PFSK-1 (cell line): ENCODE results near the gene NUCB1.

ENCODE experiments used
- FOXP2 ChIP-seq: optimal IDR thresholded peaks from 2 replicates; pipeline ENCODE3; 2011; ENCODE audit warnings: borderline replicate concordance, control low read depth, inconsistent platforms; ENCODE audit not compliant: insufficient read depth; ENCODE audit errors: extremely low read length, extremely low read depth
- POLR2AphosphoS5 ChIP-seq: IDR thresholded peaks from 2 replicates; pipeline ENCODE4 v1.6.1; 2012; ENCODE audit warnings: low read depth, mild to moderate bottlenecking, control low read depth, low read length, moderate library complexity
- SIN3A ChIP-seq: IDR thresholded peaks from 2 replicates; pipeline ENCODE4 v1.6.1; 2012; ENCODE audit warnings: mild to moderate bottlenecking, low read length, moderate library complexity, borderline replicate concordance; ENCODE audit not compliant: insufficient read depth
- TAF1 ChIP-seq: IDR thresholded peaks from 2 replicates; pipeline ENCODE4 v1.6.1; 2012; ENCODE audit warnings: low read length, control low read depth, borderline replicate concordance; ENCODE audit not compliant: insufficient read depth
- TF ChIP-seq, protein P1 (sequence below), 2 experiments: IDR thresholded peaks; 2 replicates each; pipeline versions ENCODE4 v1.6.1 to v1.8.0; 2011 to 2012; ENCODE audit warnings: low read depth in 2 of 2, low read length in 2 of 2, control low read depth in 1 of 2, inconsistent platforms in 1 of 2, mild to moderate bottlenecking in 1 of 2, moderate library complexity in 1 of 2; ENCODE audit not compliant: insufficient read depth in 1 of 2

Gene NUCB1

DNA sequence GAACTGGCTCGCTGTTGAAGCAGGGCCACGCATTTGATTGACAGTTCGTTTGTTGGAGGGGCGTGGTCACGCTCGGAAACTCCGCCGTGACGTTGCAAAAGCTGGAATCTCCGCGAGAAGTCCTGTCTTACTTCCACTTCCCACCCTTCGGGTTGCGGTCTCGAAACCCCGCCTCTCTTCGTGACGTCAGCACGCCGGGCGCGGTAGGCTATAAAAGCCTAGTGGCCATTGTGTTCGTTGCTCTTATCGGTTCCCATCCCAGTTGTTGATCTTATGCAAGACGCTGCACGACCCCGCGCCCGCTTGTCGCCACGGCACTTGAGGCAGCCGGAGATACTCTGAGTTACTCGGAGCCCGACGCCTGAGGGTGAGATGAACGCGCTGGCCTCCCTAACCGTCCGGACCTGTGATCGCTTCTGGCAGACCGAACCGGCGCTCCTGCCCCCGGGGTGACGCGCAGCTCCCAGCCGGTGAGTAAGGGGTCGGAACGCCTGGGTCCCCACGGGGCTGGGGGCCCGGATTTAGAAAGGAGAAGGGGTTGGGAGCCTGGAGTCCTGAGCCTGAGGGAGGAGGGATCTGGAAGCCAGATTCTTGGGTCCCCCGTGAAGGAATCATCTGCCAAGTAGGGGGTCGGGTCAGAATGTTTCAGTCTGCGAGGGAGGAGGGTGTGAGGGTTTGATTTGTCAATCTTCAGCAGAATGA, 27.8 kb upstream of the NUCB1 start, which contains the start of gene PPP1R15A:
TSS of gene PPP1R15A (plus strand) at position 240 of the 702 bp plus-strand sequence. CDS start 813 bp downstream, outside the sequence.
- TF ChIP-seq FOXP2, result peak; percentile 95
- TF ChIP-seq SIN3A, result peak; percentile 84; the same call in 1 of the 2 replicates
- TF ChIP-seq, protein P1, sequence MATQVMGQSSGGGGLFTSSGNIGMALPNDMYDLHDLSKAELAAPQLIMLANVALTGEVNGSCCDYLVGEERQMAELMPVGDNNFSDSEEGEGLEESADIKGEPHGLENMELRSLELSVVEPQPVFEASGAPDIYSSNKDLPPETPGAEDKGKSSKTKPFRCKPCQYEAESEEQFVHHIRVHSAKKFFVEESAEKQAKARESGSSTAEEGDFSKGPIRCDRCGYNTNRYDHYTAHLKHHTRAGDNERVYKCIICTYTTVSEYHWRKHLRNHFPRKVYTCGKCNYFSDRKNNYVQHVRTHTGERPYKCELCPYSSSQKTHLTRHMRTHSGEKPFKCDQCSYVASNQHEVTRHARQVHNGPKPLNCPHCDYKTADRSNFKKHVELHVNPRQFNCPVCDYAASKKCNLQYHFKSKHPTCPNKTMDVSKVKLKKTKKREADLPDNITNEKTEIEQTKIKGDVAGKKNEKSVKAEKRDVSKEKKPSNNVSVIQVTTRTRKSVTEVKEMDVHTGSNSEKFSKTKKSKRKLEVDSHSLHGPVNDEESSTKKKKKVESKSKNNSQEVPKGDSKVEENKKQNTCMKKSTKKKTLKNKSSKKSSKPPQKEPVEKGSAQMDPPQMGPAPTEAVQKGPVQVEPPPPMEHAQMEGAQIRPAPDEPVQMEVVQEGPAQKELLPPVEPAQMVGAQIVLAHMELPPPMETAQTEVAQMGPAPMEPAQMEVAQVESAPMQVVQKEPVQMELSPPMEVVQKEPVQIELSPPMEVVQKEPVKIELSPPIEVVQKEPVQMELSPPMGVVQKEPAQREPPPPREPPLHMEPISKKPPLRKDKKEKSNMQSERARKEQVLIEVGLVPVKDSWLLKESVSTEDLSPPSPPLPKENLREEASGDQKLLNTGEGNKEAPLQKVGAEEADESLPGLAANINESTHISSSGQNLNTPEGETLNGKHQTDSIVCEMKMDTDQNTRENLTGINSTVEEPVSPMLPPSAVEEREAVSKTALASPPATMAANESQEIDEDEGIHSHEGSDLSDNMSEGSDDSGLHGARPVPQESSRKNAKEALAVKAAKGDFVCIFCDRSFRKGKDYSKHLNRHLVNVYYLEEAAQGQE (IDR thresholded peaks at IDR 0.05; ENCODE audit: insufficient read depth in 1 of 2, low read depth in 2 of 2, low read length in 2 of 2), result no peak
- TF ChIP-seq TAF1, result peak; percentile 90; the same call in 1 of the 2 replicates
- TF ChIP-seq POLR2AphosphoS5, result peak; percentile 97

DNA sequence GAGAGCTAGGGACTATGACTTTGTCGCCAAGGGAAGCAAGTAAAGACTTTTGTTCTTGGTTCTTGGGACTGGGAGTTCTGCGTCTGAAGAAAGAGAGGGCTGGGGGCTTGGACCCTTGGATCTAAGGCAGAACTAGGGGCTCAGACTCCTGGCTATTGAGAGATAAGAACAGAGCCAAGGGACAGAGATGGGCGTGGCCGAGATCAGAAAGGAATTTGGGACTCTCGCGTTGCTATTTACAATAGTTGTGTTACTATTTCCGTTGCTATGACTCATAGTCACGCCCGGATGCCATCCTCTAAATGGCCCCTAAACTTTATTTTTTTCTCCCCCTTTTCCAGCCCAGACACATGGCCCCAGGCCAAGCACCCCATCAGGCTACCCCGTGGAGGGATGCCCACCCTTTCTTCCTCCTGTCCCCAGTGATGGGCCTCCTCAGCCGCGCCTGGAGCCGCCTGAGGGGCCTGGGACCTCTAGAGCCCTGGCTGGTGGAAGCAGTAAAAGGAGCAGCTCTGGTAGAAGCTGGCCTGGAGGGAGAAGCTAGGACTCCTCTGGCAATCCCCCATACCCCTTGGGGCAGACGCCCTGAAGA, 27.1 kb upstream of the NUCB1 start:
- TF ChIP-seq, protein P1 (IDR thresholded peaks at IDR 0.05; ENCODE audit: insufficient read depth in 1 of 2, low read depth in 2 of 2, low read length in 2 of 2), result no peak
- TF ChIP-seq TAF1 (no peak), POLR2AphosphoS5 (no peak; the same call in 1 of the 2 replicates), SIN3A (peak; percentile 98), FOXP2 (peak; percentile 61)

DNA sequence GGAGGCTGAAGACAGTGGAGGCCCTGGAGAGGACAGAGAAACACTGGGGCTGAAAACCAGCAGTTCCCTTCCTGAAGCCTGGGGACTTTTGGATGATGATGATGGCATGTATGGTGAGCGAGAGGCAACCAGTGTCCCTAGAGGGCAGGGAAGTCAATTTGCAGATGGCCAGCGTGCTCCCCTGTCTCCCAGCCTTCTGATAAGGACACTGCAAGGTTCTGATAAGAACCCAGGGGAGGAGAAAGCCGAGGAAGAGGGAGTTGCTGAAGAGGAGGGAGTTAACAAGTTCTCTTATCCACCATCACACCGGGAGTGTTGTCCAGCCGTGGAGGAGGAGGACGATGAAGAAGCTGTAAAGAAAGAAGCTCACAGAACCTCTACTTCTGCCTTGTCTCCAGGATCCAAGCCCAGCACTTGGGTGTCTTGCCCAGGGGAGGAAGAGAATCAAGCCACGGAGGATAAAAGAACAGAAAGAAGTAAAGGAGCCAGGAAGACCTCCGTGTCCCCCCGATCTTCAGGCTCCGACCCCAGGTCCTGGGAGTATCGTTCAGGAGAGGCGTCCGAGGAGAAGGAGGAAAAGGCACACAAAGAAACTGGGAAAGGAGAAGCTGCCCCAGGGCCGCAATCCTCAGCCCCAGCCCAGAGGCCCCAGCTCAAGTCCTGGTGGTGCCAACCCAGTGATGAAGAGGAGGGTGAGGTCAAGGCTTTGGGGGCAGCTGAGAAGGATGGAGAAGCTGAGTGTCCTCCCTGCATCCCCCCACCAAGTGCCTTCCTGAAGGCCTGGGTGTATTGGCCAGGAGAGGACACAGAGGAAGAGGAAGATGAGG, 26.4 kb upstream of the NUCB1 start:
- TF ChIP-seq TAF1, result no peak
- TF ChIP-seq POLR2AphosphoS5, result no peak
- no peak for TF ChIP-seq FOXP2
- TF ChIP-seq, protein P1 (IDR thresholded peaks at IDR 0.05; ENCODE audit: insufficient read depth in 1 of 2, low read depth in 2 of 2, low read length in 2 of 2), result no peak
- no peak for TF ChIP-seq SIN3A

DNA sequence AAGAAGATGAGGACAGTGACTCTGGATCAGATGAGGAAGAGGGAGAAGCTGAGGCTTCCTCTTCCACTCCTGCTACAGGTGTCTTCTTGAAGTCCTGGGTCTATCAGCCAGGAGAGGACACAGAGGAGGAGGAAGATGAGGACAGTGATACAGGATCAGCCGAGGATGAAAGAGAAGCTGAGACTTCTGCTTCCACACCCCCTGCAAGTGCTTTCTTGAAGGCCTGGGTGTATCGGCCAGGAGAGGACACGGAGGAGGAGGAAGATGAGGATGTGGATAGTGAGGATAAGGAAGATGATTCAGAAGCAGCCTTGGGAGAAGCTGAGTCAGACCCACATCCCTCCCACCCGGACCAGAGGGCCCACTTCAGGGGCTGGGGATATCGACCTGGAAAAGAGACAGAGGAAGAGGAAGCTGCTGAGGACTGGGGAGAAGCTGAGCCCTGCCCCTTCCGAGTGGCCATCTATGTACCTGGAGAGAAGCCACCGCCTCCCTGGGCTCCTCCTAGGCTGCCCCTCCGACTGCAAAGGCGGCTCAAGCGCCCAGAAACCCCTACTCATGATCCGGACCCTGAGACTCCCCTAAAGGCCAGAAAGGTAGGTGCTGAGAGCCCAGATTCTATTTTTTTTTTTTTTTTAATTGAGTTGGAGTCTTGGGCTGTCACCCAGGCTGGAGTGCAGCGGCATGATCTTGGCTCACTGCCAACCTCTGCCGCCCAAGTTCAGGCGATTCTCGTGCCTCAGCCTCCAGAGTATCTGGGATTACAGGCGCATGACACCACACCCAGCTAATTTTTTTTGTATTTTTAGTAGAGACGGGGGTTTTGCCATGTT, 25.6 kb upstream of the NUCB1 start:
- TF ChIP-seq FOXP2, result no peak
- no peak; the same call in 1 of the 2 replicates for TF ChIP-seq TAF1
- no peak for TF ChIP-seq POLR2AphosphoS5
- no peak for TF ChIP-seq SIN3A
- TF ChIP-seq, protein P1 (IDR thresholded peaks at IDR 0.05; ENCODE audit: insufficient read depth in 1 of 2, low read depth in 2 of 2, low read length in 2 of 2), result no peak
